Stimulated activated CD4-positive, alpha-beta T cell treated with anti-CD3 and anti-CD28 coated beads, TNF-alpha, amount 100 ng/mL, for 24 hours (primary cell): Measurements from ENCODE around the gene SPATS2L.
A peak's percentile ranks its signal among the peaks of the same experiment; 100 is the strongest.

ENCODE experiments used
- DNase-seq, 3 experiments: peaks; one replicate each; pipeline ENCODE4 v3.0.0-alpha.2; 2020; ENCODE audit warnings: low read depth in 3 of 3

SPATS2L gene

DNA sequence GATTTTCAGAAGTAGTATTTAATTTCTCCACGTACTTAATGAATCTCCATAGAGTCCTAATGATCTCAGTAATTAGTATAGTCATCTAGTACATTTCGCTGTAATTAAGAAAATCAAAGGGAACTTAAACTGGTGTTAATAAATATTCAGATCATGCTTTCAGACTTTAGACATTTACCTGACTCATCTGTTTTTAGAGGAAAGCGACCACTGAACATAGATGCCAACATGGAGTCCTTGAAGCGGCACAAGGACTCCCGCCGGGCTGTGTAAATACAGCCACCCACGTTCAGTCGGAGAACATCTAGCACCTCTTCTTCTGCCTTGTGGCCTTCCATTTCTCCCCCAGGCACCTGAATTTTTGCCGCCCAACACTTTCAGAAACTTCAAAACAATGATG is 200.2 kb downstream of the SPATS2L start:
- DNase-seq, result no peak

DNA sequence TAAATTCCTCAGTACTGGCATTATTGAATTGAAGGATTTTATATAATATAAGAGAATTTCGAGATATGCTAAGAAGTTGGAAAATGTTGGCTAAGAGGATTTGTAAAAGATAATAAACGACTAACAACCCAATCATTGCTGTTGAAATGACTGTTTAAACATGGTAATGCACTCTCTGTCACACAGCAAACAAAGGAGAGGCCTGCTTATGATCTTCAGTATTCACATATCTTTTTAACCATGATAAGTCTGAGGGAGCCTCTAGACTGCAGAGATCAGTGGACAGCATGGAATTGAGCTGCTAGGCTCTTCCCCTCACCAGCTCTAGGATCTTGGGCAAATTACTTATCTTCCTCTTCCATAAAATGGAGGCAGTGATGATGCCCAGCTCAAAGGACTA is 200.7 kb downstream of the SPATS2L start:
- no peak for DNase-seq

DNA sequence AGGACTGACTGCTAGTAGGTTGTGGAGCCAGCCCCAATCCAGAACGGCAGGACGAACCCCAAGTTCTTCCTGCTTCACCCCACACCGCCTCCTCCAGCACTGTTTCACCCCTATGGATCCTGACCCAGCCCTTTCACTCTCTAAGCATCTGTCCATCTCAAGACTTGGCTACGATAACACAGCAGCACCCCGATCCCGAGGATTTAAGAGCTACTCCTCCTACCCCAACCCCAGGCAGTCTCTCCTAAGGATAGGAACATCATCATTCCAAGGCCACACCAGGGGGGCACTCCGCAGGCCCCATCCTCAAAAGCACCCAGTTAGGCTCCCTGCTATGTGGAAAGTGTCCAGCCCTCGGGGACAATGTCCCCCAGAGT is 202.7 kb downstream of the SPATS2L start:
- DNase-seq, result no peak

DNA sequence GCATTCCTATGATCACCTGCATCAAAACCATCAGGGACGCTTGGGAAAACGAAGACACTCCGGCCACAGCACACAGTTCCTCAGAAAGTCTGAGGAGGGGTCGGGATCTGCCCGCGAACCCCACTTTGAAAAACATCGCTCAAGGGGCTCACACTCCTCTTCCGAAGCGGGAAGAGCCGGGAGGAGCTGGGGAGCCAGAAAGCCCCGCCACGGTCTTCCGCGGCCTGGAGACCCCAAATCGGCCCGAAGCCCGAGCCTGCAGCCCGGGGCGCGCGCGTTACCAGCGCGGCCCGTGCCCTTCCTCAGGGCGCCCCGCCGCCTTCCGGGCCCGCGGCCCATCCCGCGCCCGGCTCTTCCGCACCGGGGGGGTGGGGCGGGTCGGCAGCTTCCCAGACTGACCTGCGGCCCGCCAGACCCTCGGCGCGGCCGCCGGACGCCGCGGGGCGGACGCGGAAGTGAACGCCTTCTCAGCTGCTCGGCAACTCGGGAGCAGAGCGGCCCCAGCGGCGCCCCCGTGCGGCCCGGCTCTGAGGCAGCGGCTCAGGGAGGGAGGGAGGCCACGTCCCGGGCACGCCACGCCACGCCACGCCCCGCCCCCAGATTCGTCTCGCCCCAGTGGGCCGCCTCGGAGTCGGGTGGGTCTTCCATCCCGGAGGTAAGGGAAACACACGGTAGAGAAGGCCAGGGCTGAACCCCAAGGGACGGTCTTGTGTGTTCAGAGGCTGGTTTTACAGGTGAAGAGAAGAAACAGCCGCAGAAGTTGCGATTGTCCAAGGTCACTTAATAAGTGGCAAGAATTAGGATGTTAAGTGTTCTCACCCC is 203.3 kb downstream of the SPATS2L start, which contains the start of gene KCTD18:
KCTD18 (minus strand) TSS at position 457 of the 822 bp plus-strand sequence. CDS start 3,052 bp downstream, outside the sequence.
- DNase-seq, result peak; percentile 80 to 91 (median 81)

DNA sequence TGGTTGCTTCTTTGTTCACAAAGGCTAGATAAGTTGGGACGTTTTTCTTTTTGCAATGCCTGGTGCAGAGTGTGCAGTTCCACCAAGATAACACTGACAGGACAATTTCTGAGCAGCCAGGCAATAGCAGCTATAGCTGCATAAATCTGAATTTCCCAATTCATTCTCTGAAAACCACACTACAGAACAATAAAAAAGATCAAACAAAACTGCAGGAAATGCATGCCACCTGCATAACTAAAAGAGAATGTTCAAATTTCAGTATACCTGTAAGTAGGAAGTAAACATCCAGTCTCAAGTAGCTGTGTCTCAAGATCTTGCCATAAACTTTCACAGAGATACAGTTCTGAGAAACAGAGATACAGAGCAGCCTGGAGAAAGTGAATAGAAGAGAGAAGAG is 208.7 kb downstream of the SPATS2L start:
- DNase-seq, result no peak

DNA sequence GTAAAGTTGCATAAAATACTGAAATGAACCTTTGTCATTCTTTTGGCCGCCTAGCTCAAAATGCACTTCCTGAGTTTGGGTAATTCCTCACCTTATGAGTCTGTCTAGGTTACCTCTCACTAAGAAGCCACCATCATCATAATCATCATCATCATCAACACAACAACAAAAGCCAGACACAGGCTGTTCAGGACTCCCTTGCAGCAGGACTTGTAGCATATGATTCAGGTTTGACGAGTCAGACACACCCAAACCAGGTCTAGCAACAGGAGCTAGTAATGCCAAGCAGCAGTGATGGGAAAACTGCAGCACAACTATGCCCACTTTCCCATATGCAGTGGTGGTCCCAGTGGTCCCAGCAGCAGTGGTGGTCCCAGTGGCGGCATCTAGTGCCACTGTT is 216.7 kb downstream of the SPATS2L start:
- DNase-seq, result no peak

DNA sequence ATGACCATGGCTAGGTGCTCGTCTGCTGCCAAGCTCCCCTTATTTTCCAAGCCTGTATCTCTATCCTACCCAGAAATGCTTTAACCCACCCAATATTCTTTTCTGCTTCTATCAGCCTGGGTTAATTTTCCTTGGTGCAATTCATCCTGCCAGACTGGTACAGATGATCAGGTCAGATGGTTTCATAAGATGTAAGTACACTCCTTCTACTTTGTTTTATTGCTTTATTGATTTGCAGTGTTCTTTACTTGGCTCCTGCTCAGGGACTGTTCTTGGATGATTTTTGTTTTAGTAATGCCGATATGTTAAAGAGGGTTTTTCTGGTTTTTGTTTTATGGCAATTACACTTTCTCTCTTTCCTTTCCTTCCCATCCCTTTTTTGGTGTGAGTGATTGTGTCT is 217.1 kb downstream of the SPATS2L start:
- DNase-seq, result no peak

DNA sequence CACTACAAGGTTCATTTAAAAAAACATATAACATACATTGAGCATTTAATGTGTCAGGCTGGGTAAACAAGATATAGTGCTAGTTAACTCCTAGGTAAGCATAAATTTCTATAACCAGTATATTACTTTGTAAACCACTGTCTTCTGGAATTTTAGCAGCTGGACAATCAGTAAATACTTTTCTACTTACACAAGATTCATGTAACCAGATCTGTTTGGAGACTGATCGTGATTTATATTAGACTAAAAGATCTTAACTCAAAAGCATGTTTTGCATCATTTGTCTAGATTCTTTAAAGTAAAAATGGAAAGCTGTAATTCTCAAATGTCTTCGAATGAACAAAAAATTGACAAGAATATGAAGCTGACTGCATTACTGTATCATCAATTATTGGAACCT is 218.6 kb downstream of the SPATS2L start:
- no peak for DNase-seq

DNA sequence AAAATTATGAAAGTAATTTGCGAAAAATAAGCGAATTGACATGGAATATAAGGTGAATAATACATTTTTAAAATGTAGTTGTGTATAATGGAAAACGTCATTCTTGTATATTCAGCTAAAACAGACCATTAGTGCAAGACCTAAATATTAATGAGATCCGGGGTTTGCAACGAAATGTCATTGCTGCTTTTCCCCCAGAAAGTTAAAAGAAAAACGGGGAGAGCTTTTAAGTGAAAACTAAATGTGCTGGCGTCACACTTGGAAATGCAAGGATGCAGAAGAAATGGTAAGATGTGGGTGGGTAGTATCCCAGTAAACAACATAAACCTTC is 219.0 kb downstream of the SPATS2L start:
- DNase-seq, result no peak

DNA sequence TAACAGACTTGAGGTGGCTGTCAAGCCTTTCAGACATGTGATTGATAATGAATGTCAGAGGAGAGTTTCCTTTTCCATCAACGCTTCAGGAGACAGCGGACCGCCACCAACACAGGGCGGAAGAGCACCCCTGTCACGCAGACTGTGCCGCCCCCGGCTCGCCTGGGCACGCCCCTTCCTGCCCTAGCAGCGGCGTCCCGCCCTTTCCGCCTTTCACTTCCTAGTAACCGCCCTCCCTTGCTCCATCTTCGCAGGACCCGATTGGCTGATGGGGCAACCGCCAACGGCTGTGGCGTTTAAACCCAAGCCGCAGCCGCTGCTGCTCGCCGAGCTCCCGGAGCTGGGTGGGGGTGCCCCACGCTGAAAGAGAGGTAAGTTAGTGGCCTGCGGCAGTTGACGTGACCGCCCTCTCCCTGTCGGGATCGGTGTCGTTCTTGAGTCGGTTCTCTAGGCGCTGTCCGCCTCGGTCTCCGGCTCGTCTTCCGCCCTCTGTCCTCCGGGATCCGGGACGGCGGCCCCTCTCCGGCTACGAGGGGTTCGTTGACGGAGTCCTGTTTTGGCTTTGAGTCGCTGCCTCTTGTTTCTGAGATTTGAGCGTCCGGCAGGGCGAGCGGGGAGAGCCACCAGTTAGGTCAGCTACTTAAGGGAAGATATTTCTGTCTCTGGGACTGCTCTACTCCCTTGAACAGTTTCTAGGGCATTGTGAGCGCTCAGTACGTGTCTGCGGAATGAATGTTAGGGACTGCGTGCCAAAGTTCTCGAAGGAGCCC is 219.6 kb downstream of the SPATS2L start, which contains the start of gene SGO2:
SGO2 (plus strand) TSS at position 326 of the 770 bp plus-strand sequence. CDS start 6,769 bp downstream, outside the sequence.
- peak; percentile 90 to 96 (median 94) for DNase-seq

DNA sequence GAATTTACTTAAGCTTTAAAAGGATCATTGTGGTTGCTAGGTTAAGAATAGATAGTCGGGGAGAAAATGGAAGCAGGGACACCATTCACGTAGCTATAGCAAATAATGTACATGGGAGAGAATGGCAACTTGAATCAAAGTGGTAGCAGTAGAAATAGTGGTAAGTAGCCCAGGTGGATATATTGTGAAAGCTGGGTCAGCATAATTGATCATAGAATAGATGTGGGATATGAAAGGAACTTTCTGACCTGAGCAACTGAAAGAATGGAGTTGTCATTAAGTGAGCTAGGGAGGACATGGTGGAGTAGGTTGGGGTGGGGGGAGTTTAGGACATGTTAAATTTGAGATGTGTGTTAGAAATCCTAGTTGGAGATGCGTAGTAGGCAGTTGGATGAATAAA is 221.7 kb downstream of the SPATS2L start:
- DNase-seq, result no peak
